Osteocyte (in vitro differentiated cells): Measurements from ENCODE around the gene MIEF1. TPM values are rescaled to one million over a fixed set of nuclear protein-coding genes. Genes with fewer than 3 reads are reported as not detected.

Experiments
- DNase-seq: peaks from one replicate; pipeline ENCODE4 v3.0.0; 2021; ENCODE audit warnings: mixed read lengths; ENCODE audit not compliant: unreplicated experiment; ENCODE audit errors: extremely low spot score
- H3K27ac Mint-ChIP-seq: one replicate; pipeline ENCODE4 v1.8.0; 2021; ENCODE audit warnings: mild to moderate bottlenecking, mixed read lengths; ENCODE audit not compliant: unreplicated experiment
- H3K27me3 Mint-ChIP-seq: one replicate; pipeline ENCODE4 v1.8.0; 2021; ENCODE audit warnings: mixed read lengths; ENCODE audit not compliant: unreplicated experiment
- H3K36me3 Mint-ChIP-seq: one replicate; pipeline ENCODE4 v1.8.0; 2021; ENCODE audit warnings: mixed read lengths; ENCODE audit not compliant: unreplicated experiment
- H3K4me1 Mint-ChIP-seq: one replicate; pipeline ENCODE4 v1.8.0; 2021; ENCODE audit warnings: mixed read lengths; ENCODE audit not compliant: unreplicated experiment
- H3K4me3 Mint-ChIP-seq: one replicate; pipeline ENCODE4 v1.8.0; 2021; ENCODE audit warnings: mild to moderate bottlenecking, moderate library complexity, mixed read lengths; ENCODE audit not compliant: unreplicated experiment
- H3K9me3 Mint-ChIP-seq: one replicate; pipeline ENCODE4 v1.8.0; 2021; ENCODE audit warnings: mixed read lengths; ENCODE audit not compliant: unreplicated experiment
- CTCF ChIP-seq: fragments of 200-600 bp; sonication (generic); IDR thresholded peaks from 2 replicates; pipeline ENCODE4 v1.5.0; 2021; ENCODE audit warnings: antibody characterized with exemption, mild to moderate bottlenecking, moderate library complexity
- total RNA-seq: library from RNA; stranded (reverse); gene quantifications from 2 replicates; pipeline ENCODE4 v1.2.1, GENCODE V29; 2021

Gene MIEF1
- total RNA-seq, 1 donor from 2014 or later, result 25.8 TPM

- no peaks in the 10 kb centered on the region for H3K36me3 Mint-ChIP-seq
- TF ChIP-seq CTCF, result no peak
- no peaks in the 10 kb centered on the region for H3K27me3 Mint-ChIP-seq
- peak within 1 kb of the TSS; percentile 62 for H3K4me3 Mint-ChIP-seq
- peaks cover 37% of the 10 kb centered on the region for H3K4me1 Mint-ChIP-seq
- H3K27ac Mint-ChIP-seq, result no peak within 1 kb of the TSS
- no peaks in the 10 kb centered on the region for H3K9me3 Mint-ChIP-seq
- no peak for DNase-seq
Measured at GRCh38 chr22:39456522-39457197, 45.4 kb upstream of the MIEF1 start, which contains the start of gene MGAT3. Gene MGAT3 (plus strand): TSS chr22:39457012. CDS start chr22:39487348, 30,336 bp downstream.

DNA sequence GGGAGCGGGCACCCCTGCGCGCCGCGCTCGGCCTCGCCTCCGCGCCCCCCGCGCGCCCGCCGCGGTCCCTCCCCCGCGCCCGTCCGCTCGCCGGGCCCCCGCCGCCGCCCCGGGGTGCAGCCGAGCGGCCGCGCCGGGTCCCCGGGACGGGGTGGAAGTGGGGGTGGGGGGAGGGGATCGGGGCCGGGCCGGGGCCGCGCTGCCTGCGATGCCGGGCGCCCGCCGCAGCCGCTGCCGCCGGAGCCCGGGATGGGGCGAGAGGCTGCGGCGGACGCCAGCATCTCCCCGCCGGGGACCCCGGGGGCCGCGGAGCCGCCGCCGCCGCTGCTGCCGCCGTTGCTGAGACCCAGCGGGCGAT, 44.9 kb upstream of the MIEF1 start:
- TF ChIP-seq CTCF, result no peak
- no peak overlapping the region for H3K27ac Mint-ChIP-seq
- H3K9me3 Mint-ChIP-seq, result no peaks in the 10 kb centered on the region
- H3K36me3 Mint-ChIP-seq, result no peaks in the 10 kb centered on the region
- no peak overlapping the region for H3K4me3 Mint-ChIP-seq
- H3K4me1 Mint-ChIP-seq, result peaks cover 37% of the 10 kb centered on the region
- no peaks in the 10 kb centered on the region for H3K27me3 Mint-ChIP-seq
- no peak for DNase-seq

- DNase-seq, result no peak
- H3K27me3 Mint-ChIP-seq, result no peaks in the 10 kb centered on the region
- peak overlapping the region; percentile 77 for H3K4me3 Mint-ChIP-seq
- H3K36me3 Mint-ChIP-seq, result no peaks in the 10 kb centered on the region
- TF ChIP-seq CTCF, result no peak
- H3K27ac Mint-ChIP-seq, result no peak overlapping the region
- H3K9me3 Mint-ChIP-seq, result no peaks in the 10 kb centered on the region
- peaks cover 36% of the 10 kb centered on the region for H3K4me1 Mint-ChIP-seq
Measured at GRCh38 chr22:39457556-39458443, 44.3 kb upstream of the MIEF1 start.

- Mint-ChIP-seq H3K36me3 (no peaks in the 10 kb centered on the region), H3K4me3 (peak overlapping the region; percentile 77), H3K27me3 (no peaks in the 10 kb centered on the region), H3K27ac (no peak overlapping the region), H3K9me3 (no peaks in the 10 kb centered on the region), H3K4me1 (peaks cover 40% of the 10 kb centered on the region)
- DNase-seq, result no peak
- no peak for TF ChIP-seq CTCF
Measured at GRCh38 chr22:39458444-39459083, 43.5 kb upstream of the MIEF1 start.

- Mint-ChIP-seq H3K36me3 (no peaks in the 10 kb centered on the region), H3K4me3 (no peak overlapping the region), H3K27me3 (no peaks in the 10 kb centered on the region), H3K4me1 (peaks cover 37% of the 10 kb centered on the region), H3K9me3 (no peaks in the 10 kb centered on the region), H3K27ac (no peak overlapping the region)
- no peak for DNase-seq
- no peak for TF ChIP-seq CTCF
Measured at GRCh38 chr22:39459681-39460080, 42.4 kb upstream of the MIEF1 start.
